HG03103 (cell line): ENCODE results near the gene CATSPER1.

ENCODE experiments used
- ATAC-seq: cut with Tn5 transposase; IDR thresholded peaks from one replicate; pipeline ENCODE4 v1.9.1; 2021; ENCODE audit warnings: low read depth; ENCODE audit not compliant: unreplicated experiment

Gene CATSPER1

GRCh38 chr11:66006134-66006890 lies 20.0 kb downstream of the CATSPER1 start:
- no peak for ATAC-seq

- no peak for ATAC-seq
These were observed 22.1 kb downstream of the CATSPER1 start for GRCh38 chr11:66004186-66004585.

DNA sequence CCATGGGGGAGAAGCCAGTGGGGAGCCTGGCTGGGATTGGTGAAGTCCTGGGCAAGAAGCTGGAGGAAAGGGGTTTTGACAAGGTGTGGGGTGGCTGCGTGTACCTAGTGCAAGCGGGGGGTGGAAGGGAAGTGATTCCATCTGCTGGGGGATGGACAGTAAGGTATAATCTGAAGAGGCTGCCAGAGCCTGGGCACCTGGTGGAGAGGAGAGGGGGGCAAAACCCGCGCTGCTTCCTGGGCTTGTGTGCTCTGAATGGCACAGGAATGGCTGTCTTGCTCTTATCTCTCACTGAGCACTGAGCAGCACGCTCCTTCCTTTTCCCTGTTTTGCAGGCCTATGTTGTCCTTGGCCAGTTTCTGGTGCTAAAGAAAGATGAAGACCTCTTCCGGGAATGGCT lies 23.0 kb downstream of the CATSPER1 start:
- no peak for ATAC-seq

- peak; percentile 34 for ATAC-seq
These were observed 23.5 kb downstream of the CATSPER1 start for GRCh38 chr11:66002648-66003225.

DNA sequence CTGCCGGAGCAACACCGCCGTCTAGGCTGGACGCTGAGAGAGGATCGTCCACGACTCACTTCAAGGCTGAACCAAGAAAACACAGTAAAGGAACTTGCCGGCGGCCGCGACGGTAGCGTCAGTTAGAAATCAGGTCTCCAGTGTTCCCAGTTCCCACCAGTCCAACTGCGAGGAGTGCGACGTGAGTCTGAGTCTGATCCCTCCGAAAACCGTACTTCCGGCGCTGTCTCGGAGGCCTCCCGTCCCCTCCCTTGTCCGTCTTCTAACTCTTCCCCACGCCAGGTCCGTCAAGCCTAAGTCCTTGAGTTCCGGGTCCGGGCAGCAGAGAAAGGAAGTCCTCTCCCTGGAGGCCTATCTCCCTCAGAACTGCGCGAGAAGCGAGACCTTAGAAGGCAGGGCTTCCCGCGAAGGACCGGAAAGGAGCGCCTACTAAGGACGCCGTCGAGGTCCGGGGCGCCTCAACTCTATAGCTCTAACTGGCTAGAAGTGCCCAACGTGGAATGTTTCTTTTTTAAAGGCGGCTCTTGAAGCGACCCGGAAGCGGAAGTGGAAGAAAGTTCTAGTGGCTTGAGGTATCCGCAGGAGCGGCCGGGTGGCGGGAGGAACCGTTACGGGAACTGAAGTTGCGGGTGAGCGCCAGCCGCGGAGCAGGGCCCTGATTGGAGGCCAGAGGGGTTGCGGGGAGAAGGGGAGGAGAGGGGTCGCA lies 24.2 kb downstream of the CATSPER1 start, which contains the start of the genes BANF1 and EIF1AD:
BANF1 (plus strand) TSS at position 562 of the 706 bp plus-strand sequence. CDS start 748 bp downstream, outside the sequence.
EIF1AD (minus strand) TSS at position 216 of the 706 bp plus-strand sequence. CDS start 1,768 bp downstream, outside the sequence.
- peak; percentile 57 for ATAC-seq

- ATAC-seq = no peak
These were observed 29.0 kb downstream of the CATSPER1 start for GRCh38 chr11:65997286-65997685.

GRCh38 chr11:65992056-65992455 lies 34.2 kb downstream of the CATSPER1 start:
- ATAC-seq = no peak

DNA sequence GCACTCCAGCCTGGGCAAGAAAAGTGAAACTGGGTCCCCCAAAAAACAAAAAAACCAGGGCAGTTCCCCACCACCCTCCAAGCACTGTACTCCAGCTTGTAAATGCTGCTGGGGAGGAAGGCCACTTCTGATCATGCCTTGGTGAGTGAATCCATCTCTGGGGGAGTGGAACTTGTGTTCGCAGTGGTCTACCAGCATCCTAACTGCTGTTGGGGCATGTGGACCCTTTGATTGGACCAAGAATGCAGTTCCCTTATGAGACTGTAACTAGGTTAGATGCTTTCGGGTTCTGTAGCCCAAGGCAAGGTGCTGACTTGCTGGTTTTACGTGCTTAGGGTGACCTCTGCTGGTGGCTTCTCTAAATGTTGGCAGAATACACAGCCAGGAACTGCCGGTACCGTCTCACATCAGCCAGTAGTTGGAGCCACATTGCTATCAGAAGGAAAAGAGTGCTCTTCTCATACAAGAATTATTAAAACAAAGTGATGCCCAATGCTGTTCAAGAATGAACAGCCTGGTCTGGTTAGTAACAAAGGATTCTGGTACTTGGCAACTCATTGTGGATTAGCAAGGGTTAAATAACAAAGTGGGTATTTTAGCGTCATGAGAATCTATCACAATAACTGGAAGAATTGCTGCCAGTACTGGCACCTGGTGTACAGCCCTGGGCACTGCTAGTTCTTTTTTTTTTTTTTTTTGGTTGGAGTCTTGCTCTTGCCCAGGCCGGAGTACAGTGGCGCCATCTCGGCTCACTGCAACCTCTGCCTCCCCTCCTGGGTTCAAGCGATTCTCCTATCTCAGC lies 37.3 kb downstream of the CATSPER1 start:
- ATAC-seq = peak; percentile 81

DNA sequence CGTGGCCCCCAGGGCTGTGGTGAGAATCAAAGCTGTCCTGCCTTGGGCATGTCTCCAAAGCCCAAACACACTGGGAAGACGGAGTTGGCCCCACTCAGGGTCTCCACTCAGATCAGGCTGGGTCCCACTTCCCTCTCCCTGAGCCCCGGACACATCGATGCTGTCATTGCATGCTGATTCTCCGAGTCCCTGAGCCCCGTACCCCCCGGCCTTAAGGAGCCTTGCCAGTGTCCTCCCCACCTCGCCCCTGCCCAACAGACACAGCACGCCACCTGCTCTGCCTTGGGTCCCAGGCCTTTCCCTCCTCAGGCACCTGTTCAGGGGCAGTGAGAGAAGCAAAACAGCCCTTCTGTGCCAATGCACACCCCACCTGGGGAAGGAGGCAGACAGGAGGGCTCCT lies 38.9 kb downstream of the CATSPER1 start:
- no peak for ATAC-seq

GRCh38 chr11:65983589-65983987 lies 42.7 kb downstream of the CATSPER1 start:
- ATAC-seq = no peak

GRCh38 chr11:65982824-65983588 lies 43.3 kb downstream of the CATSPER1 start:
- no peak for ATAC-seq

DNA sequence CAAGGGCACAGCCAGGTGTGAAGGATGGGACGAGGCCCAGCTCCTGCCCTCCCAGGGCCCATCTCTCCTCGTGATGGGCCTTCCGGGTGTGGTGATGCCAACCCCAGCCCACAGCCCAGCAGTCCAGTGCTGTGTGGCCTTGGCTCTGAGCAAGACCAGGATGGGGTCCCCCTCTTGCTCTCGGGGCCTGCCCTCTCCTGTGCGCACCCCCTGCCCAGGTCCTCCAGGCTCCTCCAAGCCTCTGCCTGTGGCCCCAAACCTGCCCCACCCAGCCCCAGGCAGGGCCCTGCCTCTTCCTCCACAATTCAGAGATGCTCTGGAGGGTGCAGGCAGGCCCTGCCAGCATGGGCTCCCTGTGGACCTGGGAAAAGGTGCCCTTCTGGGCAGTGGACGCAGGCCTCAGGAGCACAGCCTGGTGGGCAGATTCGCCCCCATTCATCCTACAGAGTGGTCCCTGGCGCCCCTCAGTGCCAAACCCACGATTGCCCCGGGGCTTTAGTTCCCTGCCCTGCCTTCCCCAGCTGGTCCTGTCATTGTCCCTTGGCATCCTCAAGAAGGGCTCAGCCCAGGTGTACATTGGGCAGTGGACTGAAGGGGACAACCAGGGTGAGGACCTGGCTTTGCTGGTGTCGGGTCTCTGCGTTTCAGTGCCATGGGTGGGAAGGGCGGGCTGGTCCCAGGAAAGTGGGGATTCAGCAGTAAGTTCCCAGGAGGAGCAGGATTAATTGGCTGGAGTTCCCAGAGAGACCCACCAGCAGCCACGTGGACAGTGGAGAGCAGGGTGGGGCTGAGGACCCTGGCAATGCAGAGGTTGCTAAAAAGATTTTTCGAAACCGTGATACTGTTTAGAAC lies 44.1 kb downstream of the CATSPER1 start:
- no peak for ATAC-seq

DNA sequence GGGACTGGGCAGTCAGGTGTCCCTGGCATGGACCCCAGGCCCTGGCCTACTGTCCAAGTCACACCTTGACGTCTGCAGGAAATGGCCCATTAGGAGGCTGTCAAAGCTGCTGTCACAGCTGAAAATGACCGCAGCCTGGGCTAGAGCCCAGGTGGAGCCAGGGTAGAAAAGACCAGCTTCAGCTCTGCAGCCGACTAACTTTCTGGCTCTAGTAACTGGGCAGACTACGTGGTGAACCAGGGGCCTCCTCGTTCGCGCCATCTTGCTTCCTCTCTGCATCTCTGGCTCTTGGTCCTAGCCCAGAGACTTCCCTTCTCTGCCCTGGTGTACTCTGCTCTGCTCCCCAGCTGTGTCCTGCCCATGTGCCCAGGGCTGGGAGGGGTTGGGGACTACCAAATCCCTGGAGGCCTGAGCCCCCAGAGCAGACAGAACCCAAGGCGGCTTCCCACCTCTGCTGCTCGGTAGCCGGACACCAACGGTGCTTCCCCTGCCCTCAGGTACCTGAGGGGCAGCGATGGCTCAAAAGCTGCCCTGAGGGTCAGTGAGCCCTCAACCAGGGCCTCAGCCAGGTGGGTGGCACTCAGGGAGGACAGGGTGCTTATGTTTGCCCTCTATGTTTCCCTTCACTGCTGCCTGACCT lies 45.1 kb downstream of the CATSPER1 start:
- ATAC-seq = no peak

GRCh38 chr11:65979261-65979759 lies 47.0 kb downstream of the CATSPER1 start:
- no peak for ATAC-seq

DNA sequence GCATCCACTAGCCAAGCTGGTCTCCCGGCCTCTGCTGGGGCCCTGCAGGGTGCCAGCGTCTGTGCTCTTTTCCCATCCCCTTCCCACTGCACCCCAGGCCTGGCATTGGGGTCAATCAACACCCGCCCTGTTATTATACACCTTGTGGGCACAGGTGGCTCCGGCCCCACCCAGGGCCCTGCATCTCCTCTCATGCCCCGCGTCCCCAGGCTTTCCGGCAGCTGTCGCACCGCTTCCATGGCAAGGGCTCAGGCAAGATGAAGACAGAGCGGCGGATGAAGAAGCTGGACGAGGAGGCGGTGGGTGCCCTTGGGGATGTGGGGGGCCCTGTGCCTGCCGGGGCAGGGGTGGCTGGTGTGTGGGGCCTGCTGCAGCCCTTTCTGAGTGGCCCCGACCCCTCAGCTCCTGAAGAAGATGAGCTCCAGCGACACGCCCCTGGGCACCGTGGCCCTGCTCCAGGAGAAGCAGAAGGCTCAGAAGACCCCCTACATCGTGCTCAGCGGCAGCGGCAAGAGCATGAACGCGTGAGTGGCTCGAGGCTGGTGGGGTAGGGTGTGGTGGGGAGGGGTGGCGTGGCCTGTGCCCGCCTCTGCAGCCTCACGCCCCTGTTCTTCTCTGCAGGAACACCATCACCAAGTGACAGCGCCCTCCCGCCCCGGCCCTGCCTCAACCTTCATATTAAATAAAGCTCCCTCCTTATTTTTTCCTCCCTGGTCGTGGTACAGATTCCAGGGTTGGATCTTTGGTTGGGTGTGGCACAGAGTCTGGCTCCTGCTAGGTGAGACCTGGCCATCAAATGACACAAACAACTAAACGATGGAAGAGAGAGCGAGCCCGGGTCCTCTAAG lies 47.7 kb downstream of the CATSPER1 start:
- ATAC-seq = no peak

GRCh38 chr11:65977621-65978390 lies 48.5 kb downstream of the CATSPER1 start:
- ATAC-seq = no peak
